Karpas-422 (cell line): ENCODE data around the gene ACADSB. TPM values are rescaled to one million over a fixed set of nuclear protein-coding genes. Genes with fewer than 3 reads are reported as not detected.

Experiments
- DNase-seq: peaks from one replicate; pipeline ENCODE4 v3.0.0-alpha.2; 2015
- H2AFZ ChIP-seq: fragments of 200-600 bp; sonication (generic); 2 replicates; pipeline ENCODE4 v1.6.1; 2014; ENCODE audit warnings: antibody characterized with exemption, low read length, mixed read lengths
- H3K27ac ChIP-seq: fragments of 200-600 bp; sonication (generic); 2 replicates; pipeline ENCODE4 v1.5.1; 2014; ENCODE audit warnings: mild to moderate bottlenecking, low read length, moderate library complexity
- H3K27me3 ChIP-seq: fragments of 200-600 bp; sonication (generic); 2 replicates; pipeline ENCODE4 v1.6.1; 2014; ENCODE audit warnings: low read length, mixed read lengths
- H3K36me3 ChIP-seq: fragments of 200-600 bp; sonication (generic); 2 replicates; pipeline ENCODE4 v1.6.1; 2014; ENCODE audit warnings: low read length, mixed read lengths; ENCODE audit not compliant: insufficient read depth
- H3K4me1 ChIP-seq: fragments of 200-600 bp; sonication (generic); 2 replicates; pipeline ENCODE4 v1.6.1; 2014; ENCODE audit warnings: mild to moderate bottlenecking, low read length, mixed read lengths
- H3K4me2 ChIP-seq: fragments of 200-600 bp; sonication (generic); 2 replicates; pipeline ENCODE4 v1.6.1; 2014; ENCODE audit warnings: low read length, low read depth, mild to moderate bottlenecking; ENCODE audit not compliant: poor library complexity, severe bottlenecking
- H3K4me3 ChIP-seq: fragments of 200-600 bp; sonication (generic); 2 replicates; pipeline ENCODE4 v1.5.1; 2014; ENCODE audit warnings: mild to moderate bottlenecking, antibody characterized with exemption, low read length, mixed read lengths
- H3K79me2 ChIP-seq: fragments of 200-600 bp; sonication (generic); 2 replicates; pipeline ENCODE4 v1.6.1; 2014; ENCODE audit warnings: mild to moderate bottlenecking, low read length, mixed read lengths
- H3K9ac ChIP-seq: fragments of 200-600 bp; sonication (generic); 2 replicates; pipeline ENCODE4 v1.6.0; 2014; ENCODE audit warnings: low read length
- H3K9me2 ChIP-seq: fragments of 200-600 bp; sonication (generic), shearing (Covaris generic); replicated peaks from 2 replicates; pipeline ENCODE4 v1.6.0; 2014; ENCODE audit warnings: mild to moderate bottlenecking, low read length, moderate library complexity; ENCODE audit not compliant: insufficient read depth
- H3K9me3 ChIP-seq: fragments of 300-700, 200-600 bp; sonication (generic); 2 replicates; pipeline ENCODE4 v1.6.1; 2014; ENCODE audit warnings: low read length, mixed read lengths
- H4K20me1 ChIP-seq: fragments of 200-600 bp; sonication (generic); 2 replicates; pipeline ENCODE4 v1.6.1; 2014; ENCODE audit warnings: mild to moderate bottlenecking, antibody characterized with exemption, low read length, low read depth; ENCODE audit not compliant: insufficient read depth
- total RNA-seq: library from RNA; depleted of rRNA; stranded (reverse); fragments of >200 nt; shearing (Covaris generic); gene quantifications from 2 replicates; pipeline ENCODE4 v1.2.3, GENCODE V29; 2014; ENCODE audit warnings: low replicate concordance; rRNA removed

The ACADSB gene
- total RNA-seq, 1 experiment from 2014 or later = 7.8 TPM

DNA sequence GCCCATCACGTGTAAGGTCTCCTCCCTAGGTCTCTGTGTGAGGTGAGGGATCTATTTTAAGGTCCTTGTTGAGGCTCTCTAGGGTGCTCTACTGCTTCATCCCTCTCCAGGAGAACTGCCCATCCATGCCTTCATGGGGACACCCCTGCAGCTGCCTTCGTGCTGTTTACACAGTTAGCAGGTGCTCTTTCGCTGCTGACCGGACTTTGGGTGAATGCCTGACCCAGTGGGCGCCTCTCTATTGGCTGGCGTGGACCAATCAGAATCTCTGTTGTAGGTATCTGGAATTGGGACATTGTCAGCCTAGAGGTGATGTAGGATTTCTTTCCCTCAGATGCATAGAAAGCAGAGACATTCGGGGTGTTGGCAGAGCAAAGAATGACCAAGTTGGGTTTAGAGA is 88.2 kb downstream of the ACADSB start:
- Histone ChIP-seq H4K20me1 (no peaks in the 10 kb centered on the region), H3K9me2 (no peaks in the 10 kb centered on the region), H3K4me3 (no peak overlapping the region), H3K36me3 (no peaks in the 10 kb centered on the region), H3K9me3 (no peaks in the 10 kb centered on the region), H3K4me2 (no peak overlapping the region), H3K27ac (no peak overlapping the region), H2AFZ (no peak overlapping the region), H3K79me2 (no peaks in the 10 kb centered on the region), H3K4me1 (no peaks in the 10 kb centered on the region), H3K27me3 (no peaks in the 10 kb centered on the region), H3K9ac (no peak overlapping the region)
- no peak for DNase-seq

DNA sequence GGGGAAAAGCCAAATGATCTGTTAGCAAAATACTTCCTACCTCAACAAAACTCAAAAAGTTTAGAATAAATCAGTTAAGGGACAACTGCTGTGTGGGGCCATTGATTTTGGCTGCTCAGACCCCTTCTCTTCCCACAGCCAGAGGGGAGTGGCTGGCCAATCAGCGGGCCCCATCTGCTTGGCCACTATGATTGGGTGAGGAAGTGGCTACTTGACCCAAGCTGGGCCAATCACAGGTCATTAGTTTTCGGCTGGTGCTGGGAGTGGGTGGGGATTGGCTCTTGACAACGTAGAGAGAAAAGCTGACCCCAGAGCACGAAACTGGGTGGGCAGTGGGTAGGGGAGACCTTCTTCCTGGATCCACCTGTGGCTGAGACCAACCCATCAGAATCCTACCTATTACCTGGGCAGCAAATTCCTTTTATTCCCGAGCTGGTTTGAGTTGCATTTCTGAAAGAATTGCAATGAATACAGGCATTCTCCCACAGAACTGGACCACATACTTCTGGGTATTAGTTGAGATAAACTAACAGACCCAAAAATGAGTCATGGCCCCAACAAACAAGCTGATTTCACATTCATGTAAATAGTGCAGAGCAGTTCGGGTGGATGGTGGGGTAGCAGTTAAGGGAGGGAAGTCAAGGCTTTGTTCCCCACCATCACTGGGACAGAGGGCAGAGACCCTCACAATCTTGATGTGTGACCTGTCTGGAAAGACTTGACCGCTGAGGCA is 91.4 kb downstream of the ACADSB start:
- no peaks in the 10 kb centered on the region for H3K27me3 ChIP-seq
- H2AFZ ChIP-seq = no peak overlapping the region
- H3K9ac ChIP-seq = no peak overlapping the region
- no peaks in the 10 kb centered on the region for H4K20me1 ChIP-seq
- no peaks in the 10 kb centered on the region for H3K4me1 ChIP-seq
- H3K36me3 ChIP-seq = no peaks in the 10 kb centered on the region
- no peaks in the 10 kb centered on the region for H3K9me2 ChIP-seq
- H3K9me3 ChIP-seq = no peaks in the 10 kb centered on the region
- peak; percentile 69 for DNase-seq
- no peaks in the 10 kb centered on the region for H3K79me2 ChIP-seq
- H3K4me2 ChIP-seq = no peak overlapping the region
- H3K27ac ChIP-seq = no peak overlapping the region
- H3K4me3 ChIP-seq = no peak overlapping the region

DNA sequence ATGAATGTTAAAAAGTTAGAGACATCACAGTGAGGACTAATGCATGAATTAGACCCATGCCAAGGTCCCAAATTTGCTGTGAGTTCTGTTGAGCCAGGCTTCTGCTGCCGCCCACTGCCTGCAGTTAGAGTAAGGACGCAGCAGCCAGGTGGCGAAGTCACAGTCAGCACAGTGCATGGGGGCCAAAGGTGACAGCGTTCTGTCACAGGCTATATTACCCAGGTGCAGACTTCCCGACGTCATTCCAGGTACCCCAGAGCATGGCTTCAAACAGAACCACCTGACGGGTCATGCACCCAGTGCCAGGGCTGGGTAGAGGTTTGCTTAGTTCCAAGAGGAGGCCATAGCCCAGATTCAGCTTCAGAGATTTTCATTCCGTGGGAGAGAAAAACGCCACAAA is 93.1 kb downstream of the ACADSB start:
- no peak overlapping the region for H3K9ac ChIP-seq
- H3K4me1 ChIP-seq = no peaks in the 10 kb centered on the region
- no peaks in the 10 kb centered on the region for H3K9me2 ChIP-seq
- no peaks in the 10 kb centered on the region for H3K9me3 ChIP-seq
- no peak overlapping the region for H3K4me2 ChIP-seq
- DNase-seq = no peak
- H3K36me3 ChIP-seq = no peaks in the 10 kb centered on the region
- H3K27ac ChIP-seq = no peak overlapping the region
- no peaks in the 10 kb centered on the region for H3K79me2 ChIP-seq
- no peaks in the 10 kb centered on the region for H4K20me1 ChIP-seq
- no peak overlapping the region for H2AFZ ChIP-seq
- H3K27me3 ChIP-seq = no peaks in the 10 kb centered on the region
- no peak overlapping the region for H3K4me3 ChIP-seq

DNA sequence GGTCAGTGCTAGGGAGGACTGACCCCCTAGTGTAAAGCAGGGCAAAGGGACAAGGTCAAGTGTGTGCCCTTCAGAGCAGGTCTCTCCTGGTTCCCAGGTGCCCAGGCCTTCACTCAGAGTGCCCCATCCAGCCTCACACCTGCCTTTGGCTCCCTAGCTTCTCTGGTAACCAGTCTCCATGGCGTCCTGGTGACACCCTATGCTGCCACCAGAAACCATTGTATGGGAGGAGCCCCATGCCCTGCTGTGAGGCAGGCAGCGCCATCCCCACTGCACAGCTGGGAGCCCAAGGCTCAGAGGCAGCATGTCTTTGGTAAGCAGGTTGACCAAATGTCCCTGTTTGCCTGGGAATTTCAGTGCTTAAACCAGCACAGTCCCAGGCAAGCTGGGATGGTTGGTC is 93.9 kb downstream of the ACADSB start:
- no peaks in the 10 kb centered on the region for H3K9me2 ChIP-seq
- H3K27me3 ChIP-seq = no peaks in the 10 kb centered on the region
- H3K4me3 ChIP-seq = no peak overlapping the region
- H3K27ac ChIP-seq = no peak overlapping the region
- H4K20me1 ChIP-seq = no peaks in the 10 kb centered on the region
- no peak for DNase-seq
- no peaks in the 10 kb centered on the region for H3K36me3 ChIP-seq
- H3K4me1 ChIP-seq = no peaks in the 10 kb centered on the region
- no peak overlapping the region for H3K9ac ChIP-seq
- no peak overlapping the region for H3K4me2 ChIP-seq
- no peaks in the 10 kb centered on the region for H3K79me2 ChIP-seq
- H2AFZ ChIP-seq = no peak overlapping the region
- H3K9me3 ChIP-seq = no peaks in the 10 kb centered on the region

DNA sequence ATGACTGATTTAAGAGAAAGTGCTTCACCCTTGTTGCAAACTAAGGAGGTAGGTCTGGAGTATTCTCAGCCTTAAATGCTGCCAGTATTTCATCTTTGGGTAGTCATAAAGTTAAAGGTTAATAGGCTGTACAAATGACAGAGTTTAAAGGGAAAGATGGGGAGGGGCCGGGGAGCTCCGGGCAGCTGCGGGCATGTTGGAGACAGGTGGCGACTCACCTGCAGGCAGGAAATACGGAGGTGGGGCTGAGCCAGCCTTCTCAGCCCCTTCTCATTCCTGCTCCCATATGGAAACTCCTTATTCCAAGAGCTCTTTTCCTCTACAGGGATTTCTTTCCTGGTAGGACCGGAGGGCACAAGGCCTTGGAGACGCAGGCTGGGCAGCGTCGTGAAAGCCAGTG is 95.1 kb downstream of the ACADSB start:
- no peak for DNase-seq
- Histone ChIP-seq H3K4me2 (no peak overlapping the region), H3K9me2 (no peaks in the 10 kb centered on the region), H3K9ac (no peak overlapping the region), H3K4me3 (no peak overlapping the region), H4K20me1 (no peaks in the 10 kb centered on the region), H2AFZ (no peak overlapping the region), H3K79me2 (no peaks in the 10 kb centered on the region), H3K4me1 (no peaks in the 10 kb centered on the region), H3K36me3 (no peaks in the 10 kb centered on the region), H3K9me3 (no peaks in the 10 kb centered on the region), H3K27ac (no peak overlapping the region), H3K27me3 (no peaks in the 10 kb centered on the region)

Other genes with a start within 250 kb of the ACADSB start
- 1.1 and 1.2 TPM in 2 replicates for gene CUZD1, start 163.1 kb upstream of the ACADSB start, total RNA-seq
- 11.6 and 16.3 TPM in 2 replicates for gene FAM24B, start 129.4 kb upstream of the ACADSB start, total RNA-seq
- gene FAM24A, start 98.4 kb upstream of the ACADSB start, total RNA-seq = not detected in 2 replicates
- gene C10orf88, start 54.8 kb upstream of the ACADSB start, total RNA-seq = 17.0 and 18.0 TPM in 2 replicates
- gene PSTK, start 28.6 kb upstream of the ACADSB start, total RNA-seq = 8.0 and 13.8 TPM in 2 replicates
- 5.4 and 14.8 TPM in 2 replicates for gene IKZF5, start 211 bp upstream of the ACADSB start, total RNA-seq
- not detected in 2 replicates for gene HMX3, start 127.0 kb downstream of the ACADSB start, total RNA-seq
- gene HMX2, start 139.1 kb downstream of the ACADSB start, total RNA-seq = not detected in 2 replicates
- gene BUB3, start 145.4 kb downstream of the ACADSB start, total RNA-seq = 183 and 393 TPM in 2 replicates